Thymus (tissue), 11 donors: ENCODE measurements around the gene UBB. TPM values are rescaled to one million over a fixed set of nuclear protein-coding genes. Genes with fewer than 3 reads are reported as not detected.
"Not testable (repeated sequence)": the region's sequence is repeated elsewhere in the genome, so short reads cannot be mapped to it uniquely, and the experiment has no call there.

ENCODE experiments used
- DNase-seq, 9 donors: peaks; one replicate each; pipeline ENCODE4 v3.0.0-alpha.2; 2013; ENCODE audit warnings: low spot score in 9 of 9, low read depth in 6 of 9, missing footprints in 1 of 9
- H3K27ac ChIP-seq, 2 donors: one replicate each; pipeline ENCODE4 v1.5.1; 2013; ENCODE audit warnings: control low read depth in 1 of 2, low read depth in 1 of 2, low read length in 1 of 2, mild to moderate bottlenecking in 1 of 2, moderate library complexity in 1 of 2
- H3K27me3 ChIP-seq, 2 donors: one replicate each; pipeline ENCODE4 v1.5.1; 2013; ENCODE audit warnings: low read length in 1 of 2; ENCODE audit not compliant: control insufficient read depth in 2 of 2, insufficient read depth in 1 of 2
- H3K36me3 ChIP-seq, 2 donors: one replicate each; pipeline ENCODE4 v1.5.1; 2013; ENCODE audit warnings: low read length in 1 of 2, mild to moderate bottlenecking in 1 of 2, moderate library complexity in 1 of 2; ENCODE audit not compliant: control insufficient read depth in 2 of 2, insufficient read depth in 2 of 2
- H3K4me1 ChIP-seq, 2 donors: one replicate each; pipeline ENCODE4 v1.5.1; 2013; ENCODE audit warnings: low read length in 2 of 2; ENCODE audit not compliant: control insufficient read depth in 2 of 2, insufficient read depth in 2 of 2
- H3K4me3 ChIP-seq, 2 donors: one replicate each; pipeline ENCODE4 v1.5.1; 2013; ENCODE audit warnings: low read length in 2 of 2, control low read depth in 1 of 2, mild to moderate bottlenecking in 1 of 2
- H3K9me3 ChIP-seq, 2 donors: one replicate each; pipeline ENCODE4 v1.5.1; 2013; ENCODE audit warnings: low read length in 1 of 2, mild to moderate bottlenecking in 1 of 2; ENCODE audit not compliant: control insufficient read depth in 2 of 2, insufficient read depth in 1 of 2
- WGBS: extraction: QIAGEN DNeasy Blood & Tissue Kit; methylation state at CpG from one replicate; pipeline ENCODE4 v1.1.7; 2013; 5-methylcytosine and 5-hydroxymethylcytosine counted together
- polyA plus RNA-seq: library from polyadenylated mRNA; stranded (reverse); fragments of 200-250 nt; gene quantifications from one replicate; pipeline ENCODE4 v1.2.3, GENCODE V29; 2013
- total RNA-seq: library from RNA; stranded (reverse); fragments of 120-200 nt; gene quantifications from one replicate; pipeline ENCODE4 v1.2.4, GENCODE V29; 2013
- donor health status: healthy.

The UBB gene
- total and polyA plus RNA-seq, 2 donors = 820 to 2,286 TPM

DNA sequence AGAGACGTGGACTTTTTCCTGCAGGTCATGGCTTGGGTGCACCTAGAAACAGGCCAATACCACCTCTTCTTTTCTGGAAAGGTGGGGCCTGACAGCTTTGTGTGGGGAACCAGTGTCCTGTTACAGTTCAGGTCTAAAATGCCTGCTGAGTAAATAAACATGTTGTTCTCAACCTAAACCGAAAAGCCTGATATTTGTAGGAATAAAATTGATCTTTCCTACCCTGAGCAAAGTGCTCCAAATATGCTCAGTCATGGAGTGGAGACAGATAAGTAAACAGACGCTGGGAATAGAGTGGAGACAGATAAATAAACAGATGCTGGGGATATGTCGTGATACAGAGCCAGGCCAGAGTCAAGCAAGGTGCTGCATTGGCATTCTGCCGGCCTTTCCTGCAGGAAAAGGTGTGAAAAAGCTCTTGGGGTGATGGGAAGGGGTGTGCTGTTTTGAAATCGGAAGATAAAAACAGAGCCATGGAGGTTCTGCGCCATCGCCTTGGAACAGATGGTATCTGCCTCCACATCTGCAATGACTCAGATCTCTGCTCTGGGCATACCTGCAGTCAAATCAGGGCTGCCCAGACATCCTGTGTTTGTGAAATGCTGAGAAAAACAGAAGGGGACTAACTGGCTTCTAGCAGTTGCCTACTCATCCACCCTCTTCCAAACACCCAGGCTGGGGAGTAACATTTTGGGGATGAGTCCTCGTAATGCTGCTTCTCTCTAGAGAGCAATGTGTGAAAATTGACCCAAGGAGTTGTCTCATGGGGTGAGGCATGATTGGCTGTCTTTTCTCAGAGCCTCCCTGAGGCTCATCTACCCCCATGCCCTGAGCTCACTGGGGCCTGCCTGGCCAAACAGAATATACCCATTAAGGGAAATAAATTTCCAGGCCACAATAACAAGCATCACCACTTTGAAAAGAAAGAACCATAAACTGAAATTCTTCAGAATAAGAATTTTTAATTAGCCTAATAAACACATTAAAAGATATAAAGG lies 17.7 kb downstream of the UBB start:
- H3K36me3 ChIP-seq = no peaks in the 10 kb centered on the region
- no peaks in the 10 kb centered on the region for H3K27me3 ChIP-seq
- 23% methylated on average over 9 of the region's 9 CpGs for WGBS
- no peak overlapping the region for H3K27ac ChIP-seq
- no peak overlapping the region for H3K4me3 ChIP-seq
- H3K4me1 ChIP-seq = peaks cover 0 to 9% of the 10 kb centered on the region in 2 donors
- DNase-seq = peak in 4 of 9 donors; percentile 29 to 59 (median 39)
- H3K9me3 ChIP-seq = no peaks in the 10 kb centered on the region

DNA sequence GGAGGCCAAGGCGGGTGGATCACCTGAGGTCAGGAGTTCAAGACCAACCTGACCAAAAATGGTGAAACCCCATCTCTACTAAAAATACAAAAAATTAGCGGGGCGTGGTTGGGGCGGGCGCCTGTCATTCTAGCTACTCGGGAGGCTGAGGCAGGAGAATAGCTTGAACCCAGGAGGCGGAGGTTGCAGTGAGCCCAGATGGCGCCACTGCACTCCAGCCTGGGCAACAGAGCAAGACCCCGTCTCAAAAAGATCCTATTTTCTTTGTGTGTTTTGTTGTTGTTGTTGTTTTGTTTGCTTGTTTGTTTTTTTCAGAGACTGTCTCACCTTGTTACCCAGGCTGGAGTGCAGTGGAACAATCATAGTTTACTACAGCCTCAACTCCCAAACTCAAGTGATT lies 23.0 kb downstream of the UBB start:
- H3K4me3 ChIP-seq, H3K36me3 ChIP-seq, H3K4me1 ChIP-seq, H3K27ac ChIP-seq, DNase-seq, H3K9me3 ChIP-seq: not testable (repeated sequence)
- peaks cover 10 to 29% of the 10 kb centered on the region in 2 donors for H3K27me3 ChIP-seq
- WGBS = 96% methylated on average over 9 of the region's 9 CpGs

DNA sequence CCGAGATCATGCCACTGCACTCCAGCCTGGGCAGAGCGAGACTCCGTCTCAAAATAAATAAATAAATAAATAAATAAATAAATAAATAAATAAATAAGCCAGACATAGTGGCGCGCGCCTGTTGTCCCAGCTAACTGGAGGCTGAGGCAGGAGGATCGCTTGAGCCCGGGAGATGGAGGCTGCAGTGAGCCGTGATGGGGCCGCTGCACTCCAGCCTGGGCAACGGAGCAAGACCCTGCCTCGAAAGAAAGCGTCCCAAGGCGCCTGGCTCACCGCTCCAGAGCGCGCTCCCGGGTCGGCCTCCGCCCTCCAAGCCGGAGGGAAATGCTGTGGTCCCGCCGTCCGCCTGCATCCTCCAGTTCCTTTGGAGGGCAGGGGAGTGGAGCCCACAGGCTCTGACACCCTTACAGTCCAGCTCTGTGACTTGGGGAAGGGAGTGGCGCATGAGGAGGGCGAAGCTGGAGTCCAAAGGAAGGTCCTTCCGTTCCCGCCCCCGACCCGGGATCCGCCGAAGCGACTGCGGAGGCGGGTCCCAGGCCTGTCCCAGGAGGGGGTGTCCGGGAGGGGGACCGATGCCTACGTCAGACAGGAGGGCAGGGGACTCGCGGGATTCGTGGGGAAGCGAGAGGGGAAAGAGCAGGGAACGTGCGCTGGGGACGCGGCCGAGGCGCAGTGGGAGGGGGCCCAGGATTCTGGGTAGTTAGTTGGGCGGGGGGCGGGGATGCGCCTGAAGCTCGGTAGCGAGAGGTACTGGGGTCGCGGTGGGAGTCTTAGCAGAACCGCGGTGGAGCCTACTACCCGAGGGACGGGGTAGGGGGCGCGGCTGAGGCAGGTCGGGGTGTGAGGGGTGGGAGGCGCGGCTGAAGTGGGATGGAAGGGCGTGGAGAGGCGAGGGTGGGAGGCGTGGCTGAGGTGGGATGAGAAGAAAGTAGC lies 26.1 kb downstream of the UBB start:
- WGBS = 9% methylated on average over 67 of the region's 67 CpGs
- no peaks in the 10 kb centered on the region for H3K36me3 ChIP-seq
- peaks cover 10 to 29% of the 10 kb centered on the region in 2 donors for H3K27me3 ChIP-seq
- peak overlapping the region; percentile 42 to 47 for H3K4me3 ChIP-seq
- H3K4me1 ChIP-seq = peaks cover 4 to 7% of the 10 kb centered on the region in 2 donors
- no peaks in the 10 kb centered on the region for H3K9me3 ChIP-seq
- peak overlapping the region; percentile 4 to 52 for H3K27ac ChIP-seq
- DNase-seq = no peak

GRCh38 chr17:16407911-16408588 lies 27.2 kb downstream of the UBB start:
- H3K4me1 ChIP-seq = peaks cover 4 to 7% of the 10 kb centered on the region in 2 donors
- H3K9me3 ChIP-seq = no peaks in the 10 kb centered on the region
- H3K27me3 ChIP-seq = peaks cover 10 to 29% of the 10 kb centered on the region in 2 donors
- H3K4me3 ChIP-seq = no peak overlapping the region
- H3K27ac ChIP-seq = peak overlapping the region; percentile 31 to 60
- peak in 1 of 9 donors; percentile 52 for DNase-seq
- H3K36me3 ChIP-seq = no peaks in the 10 kb centered on the region
- 69% methylated on average over 14 of the region's 14 CpGs for WGBS

DNA sequence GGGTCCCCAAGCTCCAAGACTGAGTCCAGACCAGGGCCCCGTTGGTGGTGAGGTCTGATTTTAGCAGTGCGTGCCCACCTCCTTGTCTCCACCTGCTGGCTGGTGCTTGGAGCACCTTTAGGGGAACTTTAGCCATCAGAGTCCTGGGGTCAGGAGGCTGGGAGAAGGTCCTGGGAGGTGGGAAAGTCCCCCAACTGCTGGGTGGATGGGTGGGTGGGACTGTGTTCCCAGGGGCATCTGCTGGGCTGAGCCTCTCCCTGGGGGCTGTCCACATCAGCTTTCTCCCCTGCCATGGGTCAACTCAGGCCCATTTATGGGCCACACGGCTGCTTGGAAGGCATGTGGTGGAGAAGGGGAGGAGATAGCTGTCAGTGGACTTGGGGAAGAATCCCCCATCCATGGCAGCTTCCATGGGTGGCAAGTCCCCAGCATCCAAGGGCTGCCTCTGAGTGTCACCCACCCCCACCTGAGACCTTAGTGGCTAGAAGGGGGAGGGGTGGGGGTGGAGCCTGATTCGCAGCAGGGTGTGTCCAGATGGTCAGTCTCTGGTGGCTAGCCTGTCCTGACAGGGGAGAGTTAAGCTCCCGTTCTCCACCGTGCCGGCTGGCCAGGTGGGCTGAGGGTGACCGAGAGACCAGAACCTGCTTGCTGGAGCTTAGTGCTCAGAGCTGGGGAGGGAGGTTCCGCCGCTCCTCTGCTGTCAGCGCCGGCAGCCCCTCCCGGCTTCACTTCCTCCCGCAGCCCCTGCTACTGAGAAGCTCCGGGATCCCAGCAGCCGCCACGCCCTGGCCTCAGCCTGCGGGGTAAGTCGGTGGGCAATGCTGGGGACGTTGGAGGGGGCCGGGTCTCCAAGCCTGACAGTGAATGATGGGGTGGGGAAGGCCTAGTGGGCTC lies 34.4 kb downstream of the UBB start, which contains the start of gene TRPV2:
TRPV2 (plus strand) TSS at position 541 of the 894 bp plus-strand sequence. CDS start 2,098 bp downstream, outside the sequence.
- WGBS = 2% methylated on average over 21 of the region's 21 CpGs
- H3K27me3 ChIP-seq = no peaks in the 10 kb centered on the region
- H3K4me3 ChIP-seq = peak within 1 kb of the TSS; percentile 89
- DNase-seq = peak in 4 of 9 donors; percentile 44 to 78 (median 65)
- H3K9me3 ChIP-seq = no peaks in the 10 kb centered on the region
- H3K4me1 ChIP-seq = peaks cover 16 to 37% of the 10 kb centered on the region in 2 donors
- peak within 1 kb of the TSS; percentile 96 for H3K27ac ChIP-seq
- H3K36me3 ChIP-seq = peaks cover 23 to 24% of the 10 kb centered on the region in 2 donors

DNA sequence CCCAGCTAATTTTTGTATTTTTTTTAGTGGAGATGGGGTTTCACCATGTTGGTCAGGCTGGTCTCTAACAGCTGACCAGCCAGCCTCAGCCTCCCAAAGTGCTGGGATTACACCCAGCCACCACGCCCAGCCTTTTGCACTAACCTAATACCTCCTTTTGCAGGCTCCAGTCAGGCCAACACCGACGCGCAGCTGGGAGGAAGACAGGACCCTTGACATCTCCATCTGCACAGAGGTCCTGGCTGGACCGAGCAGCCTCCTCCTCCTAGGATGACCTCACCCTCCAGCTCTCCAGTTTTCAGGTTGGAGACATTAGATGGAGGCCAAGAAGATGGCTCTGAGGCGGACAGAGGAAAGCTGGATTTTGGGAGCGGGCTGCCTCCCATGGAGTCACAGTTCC lies 36.5 kb downstream of the UBB start:
- Histone ChIP-seq H3K4me3 (no peak overlapping the region), H3K4me1 (peaks cover 16 to 37% of the 10 kb centered on the region in 2 donors), H3K27me3 (no peaks in the 10 kb centered on the region), H3K27ac (no peak overlapping the region), H3K9me3 (no peaks in the 10 kb centered on the region), H3K36me3 (peaks cover 24 to 25% of the 10 kb centered on the region in 2 donors)
- WGBS = 98% methylated on average over 7 of the region's 7 CpGs
- DNase-seq = no peak

GRCh38 chr17:16417896-16418684 lies 37.2 kb downstream of the UBB start:
- Histone ChIP-seq H3K27ac (no peak overlapping the region), H3K27me3 (no peaks in the 10 kb centered on the region), H3K4me3 (no peak overlapping the region), H3K4me1 (peaks cover 16 to 37% of the 10 kb centered on the region in 2 donors), H3K9me3 (no peaks in the 10 kb centered on the region), H3K36me3 (peaks cover 31 to 32% of the 10 kb centered on the region in 2 donors)
- no peak for DNase-seq
- 95% methylated on average over 7 of the region's 7 CpGs for WGBS
